SW480 (cell line): ENCODE results near the gene NUMB.

Source experiments
- DNase-seq: peaks from one replicate; pipeline ENCODE4 v3.0.0-alpha.2; 2016; ENCODE audit warnings: low spot score

NUMB gene

GRCh38 chr14:73261075-73261474, 197.3 kb downstream of the NUMB start:
- DNase-seq: no peak

- DNase-seq: no peak
Measured at GRCh38 chr14:73260574-73260973, 197.8 kb downstream of the NUMB start.

- DNase-seq: no peak
Measured at GRCh38 chr14:73259837-73260236, 198.5 kb downstream of the NUMB start.

GRCh38 chr14:73258845-73259611, 199.3 kb downstream of the NUMB start:
- no peak for DNase-seq

GRCh38 chr14:73258076-73258475, 200.3 kb downstream of the NUMB start:
- peak; percentile 26 for DNase-seq

- no peak for DNase-seq
Measured at GRCh38 chr14:73255693-73256225, 202.6 kb downstream of the NUMB start.

- DNase-seq: no peak
Measured at GRCh38 chr14:73255005-73255400, 203.3 kb downstream of the NUMB start.

- no peak for DNase-seq
Measured at GRCh38 chr14:73254247-73255004, 203.9 kb downstream of the NUMB start.

- DNase-seq: no peak
Measured at GRCh38 chr14:73253721-73254120, 204.6 kb downstream of the NUMB start.

GRCh38 chr14:73253323-73253610, 205.1 kb downstream of the NUMB start:
- DNase-seq: no peak

GRCh38 chr14:73252491-73253322, 205.6 kb downstream of the NUMB start:
- no peak for DNase-seq

GRCh38 chr14:73251516-73252215, 206.7 kb downstream of the NUMB start:
- no peak for DNase-seq

GRCh38 chr14:73250781-73251500, 207.4 kb downstream of the NUMB start:
- no peak for DNase-seq

- DNase-seq: no peak
Measured at GRCh38 chr14:73250317-73250713, 208.0 kb downstream of the NUMB start.

- DNase-seq: no peak
Measured at GRCh38 chr14:73249564-73250316, 208.6 kb downstream of the NUMB start.

- no peak for DNase-seq
Measured at GRCh38 chr14:73249108-73249507, 209.2 kb downstream of the NUMB start.

GRCh38 chr14:73248108-73248868, 210.1 kb downstream of the NUMB start:
- no peak for DNase-seq

- DNase-seq: no peak
Measured at GRCh38 chr14:73246387-73247150, 211.8 kb downstream of the NUMB start.
